NCI-H526 (cell line): Measurements from ENCODE around the gene CUEDC1.

Experiments used
- DNase-seq, 2 experiments: peaks; one replicate each; lab custom pipeline; 2025; lab: John Stamatoyannopoulos, UW

CUEDC1 gene

DNA sequence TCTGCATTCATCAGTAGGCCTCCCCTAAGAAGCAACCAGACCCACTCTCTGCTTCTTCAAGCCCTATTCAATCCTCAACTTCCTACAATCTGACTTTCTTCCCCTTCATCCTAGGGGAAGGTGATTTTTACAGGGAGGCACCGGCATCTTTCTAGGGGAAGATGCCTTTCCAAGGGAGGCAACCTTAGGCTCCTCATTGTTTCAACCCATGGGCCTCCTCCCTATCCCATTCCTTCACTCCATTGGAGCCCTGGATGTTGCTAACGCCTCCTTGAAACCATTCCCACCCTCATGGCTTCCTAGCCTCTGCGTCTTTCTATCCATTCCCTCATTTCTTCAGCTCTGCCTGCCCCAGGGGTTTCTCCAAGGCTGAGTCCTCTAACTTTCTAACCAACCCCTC, 2.7 kb upstream of the CUEDC1 start:
- no peak for DNase-seq

DNA sequence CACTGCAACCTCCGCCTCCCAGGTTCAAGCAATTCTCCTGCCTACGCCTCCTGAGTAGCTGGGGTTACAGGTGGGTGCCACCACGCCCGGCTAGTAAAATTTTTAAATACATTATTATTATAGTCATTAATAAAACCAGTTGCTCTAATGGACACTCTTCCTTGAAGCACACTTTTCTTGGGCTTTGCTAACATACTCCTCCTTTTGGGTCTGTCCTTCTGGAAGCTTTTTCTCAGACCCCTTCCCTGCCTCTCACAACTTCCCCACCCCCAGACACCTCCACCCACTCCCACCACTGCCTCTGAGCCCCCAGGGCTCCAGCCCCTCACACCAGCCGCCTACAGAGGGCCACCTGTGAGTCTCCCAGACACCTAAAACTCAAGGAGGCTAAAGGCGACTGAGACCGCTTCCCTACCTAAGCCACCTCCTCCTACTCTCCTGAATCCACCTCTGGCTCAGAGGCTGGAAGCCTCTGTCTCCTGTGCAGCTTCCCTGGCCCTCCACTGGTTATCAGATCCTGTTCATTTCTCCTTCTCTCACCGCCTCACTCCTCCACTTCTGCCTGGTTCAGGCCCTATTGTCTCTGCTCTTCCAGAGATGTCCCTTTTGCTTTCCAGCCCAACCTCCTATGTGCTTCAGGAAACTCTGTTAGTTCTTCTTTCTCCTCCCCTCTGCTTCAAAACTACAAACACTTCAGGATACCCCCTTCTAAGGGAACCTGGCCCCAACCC, 2.1 kb upstream of the CUEDC1 start:
- no peak for DNase-seq

DNA sequence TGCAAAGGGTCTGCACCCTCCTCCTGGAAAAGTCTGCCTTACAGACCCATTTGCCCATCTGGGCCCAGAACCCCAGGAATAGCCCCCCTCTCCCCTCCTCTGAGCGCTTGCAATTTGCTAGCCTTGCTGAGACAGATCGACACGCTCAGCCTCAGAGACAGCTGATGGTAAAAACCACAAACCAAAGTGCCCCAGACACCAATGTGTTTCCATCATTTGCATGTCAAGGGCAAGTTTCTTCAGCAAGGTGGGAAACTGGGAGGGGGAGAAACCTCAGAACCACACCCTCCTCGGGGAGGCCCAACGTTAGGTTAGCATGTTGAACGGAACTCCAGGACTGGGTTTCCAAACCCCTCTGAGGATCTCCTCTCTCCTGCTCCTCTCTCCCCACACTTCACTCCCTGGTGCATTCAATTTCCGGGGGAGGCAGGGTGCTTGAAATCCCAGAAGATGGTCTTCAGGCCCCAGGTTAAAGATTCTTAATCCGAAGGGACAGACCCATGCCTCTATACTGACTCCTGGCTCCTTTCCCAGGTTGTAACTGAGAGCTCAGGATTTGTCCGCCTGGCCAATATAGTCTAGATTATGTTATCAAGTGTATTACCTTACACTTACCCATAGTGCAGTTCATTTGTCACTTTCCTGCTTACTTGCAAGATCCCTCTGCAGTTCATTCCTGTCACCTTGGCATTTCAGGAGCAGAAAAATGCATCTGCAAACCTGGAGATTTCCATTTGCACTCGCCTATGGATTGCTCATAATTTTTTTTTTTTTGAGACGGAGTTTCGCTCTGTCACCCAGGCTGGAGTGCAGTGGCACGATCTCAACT, 1.3 kb upstream of the CUEDC1 start:
- peak; percentile 72 to 86 for DNase-seq

DNA sequence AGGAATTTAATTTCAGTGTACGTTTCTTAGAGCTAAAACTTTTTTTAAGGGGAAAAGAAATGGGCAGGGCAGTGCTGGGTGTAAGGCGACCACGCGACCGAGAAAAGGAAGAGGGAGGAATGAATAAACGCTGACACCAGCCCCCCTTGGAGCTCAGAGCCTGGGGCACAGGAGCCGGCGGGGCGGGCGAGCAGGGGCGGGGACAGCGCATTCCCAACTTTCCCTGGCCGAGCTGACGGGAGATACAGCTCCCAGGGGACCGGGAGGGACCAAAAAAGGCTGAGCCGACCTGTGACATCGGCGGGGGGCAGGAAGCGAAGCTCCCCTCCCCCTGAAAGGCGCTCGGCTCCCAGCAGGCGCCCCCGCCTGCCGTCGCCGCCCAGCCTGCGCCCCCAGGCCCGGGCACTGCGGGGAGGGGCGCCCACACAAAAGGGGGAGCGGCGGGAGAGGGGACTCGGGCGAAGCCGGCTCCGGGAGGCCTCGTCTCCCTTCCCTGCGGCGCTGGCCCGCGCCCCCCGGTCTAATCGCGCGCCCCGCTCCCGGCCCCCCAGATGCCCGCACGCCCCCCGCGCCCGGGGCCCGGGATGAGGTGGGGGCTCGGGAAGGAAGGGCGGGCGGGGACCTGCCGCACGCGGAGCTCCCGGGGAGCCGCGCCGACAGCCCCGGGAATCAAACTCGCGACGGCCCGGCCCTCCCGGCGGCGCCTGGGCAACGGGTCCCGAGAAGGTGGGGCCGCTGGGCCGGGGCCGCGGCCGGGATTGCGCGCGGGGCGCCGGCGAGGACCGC, 622 bp downstream of the CUEDC1 start:
- peak; percentile 54 to 92 for DNase-seq

DNA sequence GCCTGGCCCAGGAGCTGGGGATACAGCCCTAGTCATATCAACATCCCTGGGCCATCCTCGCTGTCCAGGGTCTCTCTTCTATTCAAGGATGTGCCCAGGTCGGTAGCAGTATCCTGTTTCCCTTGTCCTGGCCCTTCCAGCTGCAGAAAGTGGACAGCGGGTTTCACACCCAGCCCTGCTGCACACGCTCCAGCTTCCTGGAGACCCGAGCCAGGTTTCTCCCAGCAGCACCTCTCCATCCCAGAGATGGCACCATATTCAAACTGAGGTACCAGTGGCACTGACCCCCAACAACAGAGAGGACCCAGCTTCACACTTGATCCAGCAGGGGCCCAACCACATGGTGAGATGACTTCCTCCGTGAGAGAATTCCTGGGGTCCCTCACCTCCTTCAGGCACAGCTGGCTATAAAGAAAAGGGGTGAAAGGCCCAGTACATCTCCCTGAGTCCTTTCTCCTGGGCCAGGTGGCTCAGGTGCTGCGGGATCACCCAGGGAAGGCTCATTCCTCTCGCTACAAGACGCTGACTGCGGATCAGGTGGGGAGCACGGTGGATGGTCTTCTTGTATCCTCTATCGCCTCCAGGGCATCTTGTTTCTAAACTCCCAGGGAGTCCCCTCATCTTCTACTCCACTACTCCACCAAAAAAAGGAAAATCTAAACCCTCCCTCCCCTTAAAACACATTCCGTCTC, 1.4 kb downstream of the CUEDC1 start:
- peak in 1 of 2 experiments; percentile 50 for DNase-seq

DNA sequence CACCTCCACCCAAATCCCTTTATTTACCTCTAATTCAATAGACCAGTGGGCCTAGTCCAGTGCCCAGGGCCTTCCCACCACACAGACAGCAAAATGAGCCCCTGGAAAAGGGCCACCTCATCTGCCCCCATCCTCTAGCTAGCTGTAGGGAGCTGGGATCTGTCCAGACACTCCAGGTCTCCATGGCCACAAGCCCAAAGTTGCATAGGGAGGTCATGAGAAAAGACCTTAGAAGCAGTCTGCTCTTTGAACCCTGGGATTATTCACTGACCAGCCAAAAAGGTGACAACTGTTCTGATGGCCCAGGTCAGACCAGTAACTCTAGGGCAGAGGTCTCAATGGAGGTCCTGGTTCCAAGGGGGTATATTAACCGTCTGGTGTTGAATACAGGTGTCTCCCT, 2.0 kb downstream of the CUEDC1 start:
- no peak for DNase-seq

DNA sequence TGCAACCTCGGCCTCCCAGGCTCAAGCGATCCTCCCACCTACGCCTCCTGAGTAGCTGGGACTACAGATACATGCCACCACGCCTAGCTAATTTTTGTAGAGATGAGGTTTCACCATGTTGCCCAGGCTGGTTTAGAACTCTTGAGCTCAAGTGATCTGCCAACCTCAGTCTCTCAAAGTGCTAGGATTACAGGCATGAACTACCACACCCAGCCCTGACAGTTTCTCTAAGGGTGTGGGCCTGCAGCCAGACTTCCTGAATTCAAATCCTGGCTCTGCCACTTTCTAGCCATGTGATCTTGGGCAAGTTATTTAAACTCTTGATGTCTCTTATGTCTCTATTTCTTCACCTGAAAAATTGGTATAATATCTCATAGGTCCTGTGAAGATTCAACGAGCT, 5.6 kb downstream of the CUEDC1 start:
- DNase-seq, result no peak

DNA sequence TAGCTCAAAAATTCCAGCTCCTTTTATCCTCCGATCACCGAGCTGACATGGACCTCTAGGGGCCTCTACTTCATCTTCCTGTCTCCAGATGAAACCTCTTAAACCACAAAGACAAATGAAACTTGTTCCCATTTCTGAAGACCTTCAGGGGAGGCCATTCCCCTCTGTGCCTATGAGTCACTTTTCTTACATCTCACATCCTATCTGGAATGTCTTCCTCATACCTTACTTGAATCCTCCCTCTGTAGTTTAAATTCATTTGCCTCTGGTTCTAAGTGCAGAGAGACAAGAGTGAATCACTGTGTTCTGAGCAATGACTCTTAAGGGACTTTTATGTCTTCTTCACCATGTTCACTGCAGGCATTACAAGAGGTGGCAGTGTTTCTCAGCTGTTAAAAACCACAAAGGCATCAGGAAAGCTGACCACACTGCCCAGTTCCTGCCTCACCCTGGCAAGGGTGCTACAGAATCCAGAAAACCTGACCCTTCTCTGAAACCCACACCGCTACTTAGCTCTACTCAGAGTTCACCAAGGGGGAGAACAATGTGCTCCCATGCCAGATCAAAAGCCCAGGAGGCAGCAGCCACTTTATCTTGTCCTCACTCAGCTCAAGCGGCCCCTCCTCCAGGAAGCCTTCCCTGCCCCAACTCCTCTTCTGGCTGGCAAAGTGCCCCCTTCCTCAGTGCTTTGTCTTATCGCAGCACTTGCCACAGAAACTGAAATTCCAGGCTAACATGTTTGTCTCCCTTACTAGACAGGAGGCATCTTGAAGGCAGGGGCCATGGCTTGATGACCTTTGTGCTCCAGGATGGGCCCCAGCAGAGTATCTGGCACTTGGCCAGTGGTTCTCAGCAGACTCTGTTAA, 6.4 kb downstream of the CUEDC1 start:
- DNase-seq, result no peak

DNA sequence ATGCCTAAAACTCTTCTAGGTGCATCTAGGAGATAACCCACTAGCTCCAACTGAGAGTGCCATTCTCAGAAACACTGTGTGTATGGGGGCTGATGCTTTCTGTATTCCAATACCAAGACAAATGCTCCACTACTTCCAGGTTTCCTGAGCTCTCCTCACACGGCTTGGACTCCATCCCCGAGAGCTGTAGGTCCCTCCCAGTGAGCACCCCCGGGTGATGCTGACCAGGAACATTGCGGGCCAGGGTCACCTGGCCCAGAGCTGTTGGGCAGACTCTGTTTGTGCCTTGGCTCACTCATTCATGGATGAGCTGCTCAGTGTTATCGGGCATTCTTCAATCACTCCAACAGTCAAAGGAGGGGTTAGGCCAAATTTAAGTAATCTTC, 7.0 kb downstream of the CUEDC1 start:
- no peak for DNase-seq

DNA sequence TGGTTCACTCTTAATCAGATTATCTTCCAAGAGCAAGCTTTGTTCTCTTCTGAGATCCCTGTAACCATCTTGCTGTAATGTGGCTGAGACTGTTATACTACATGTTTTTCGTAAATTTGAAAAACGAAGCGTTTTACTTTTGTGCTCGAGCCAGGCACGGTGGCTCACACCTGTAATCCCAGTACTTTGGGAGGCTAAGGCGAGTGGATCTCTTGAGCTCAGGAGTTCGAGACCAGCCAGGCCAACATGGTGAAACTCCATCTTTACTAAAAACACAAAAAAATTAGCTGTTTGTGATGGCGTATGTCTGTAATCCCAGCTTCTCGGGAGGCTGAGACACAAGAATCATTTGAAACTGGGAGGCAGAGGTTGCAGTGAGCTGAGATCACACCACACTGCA, 7.8 kb downstream of the CUEDC1 start:
- DNase-seq, result no peak

DNA sequence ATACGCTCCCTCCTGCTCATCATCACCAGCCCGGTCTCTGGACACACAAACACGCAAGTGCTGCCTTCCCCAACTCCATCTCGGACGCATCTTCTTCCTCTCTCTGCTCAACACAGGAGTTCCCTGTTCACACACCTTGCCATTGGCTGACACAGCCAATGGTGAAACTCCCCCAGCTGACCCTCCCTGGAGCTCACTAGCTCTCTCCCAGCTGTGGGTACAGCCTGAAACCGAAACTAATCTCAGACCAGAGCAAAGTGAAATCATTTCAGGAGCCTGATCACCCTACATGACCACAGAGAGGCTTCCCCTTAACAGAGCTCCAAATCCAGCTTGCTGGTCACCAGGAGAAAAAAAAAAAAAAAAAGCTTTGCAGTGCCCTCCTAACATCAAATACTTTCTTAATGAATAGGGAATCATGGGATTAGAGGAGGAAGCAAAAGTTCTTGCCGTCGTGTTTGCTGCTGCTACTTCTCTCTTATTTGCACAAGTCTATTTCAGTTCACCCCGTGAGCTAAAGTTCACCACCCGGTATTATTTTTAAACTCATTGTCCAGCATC, 8.3 kb downstream of the CUEDC1 start:
- DNase-seq, result peak; percentile 59 to 74

DNA sequence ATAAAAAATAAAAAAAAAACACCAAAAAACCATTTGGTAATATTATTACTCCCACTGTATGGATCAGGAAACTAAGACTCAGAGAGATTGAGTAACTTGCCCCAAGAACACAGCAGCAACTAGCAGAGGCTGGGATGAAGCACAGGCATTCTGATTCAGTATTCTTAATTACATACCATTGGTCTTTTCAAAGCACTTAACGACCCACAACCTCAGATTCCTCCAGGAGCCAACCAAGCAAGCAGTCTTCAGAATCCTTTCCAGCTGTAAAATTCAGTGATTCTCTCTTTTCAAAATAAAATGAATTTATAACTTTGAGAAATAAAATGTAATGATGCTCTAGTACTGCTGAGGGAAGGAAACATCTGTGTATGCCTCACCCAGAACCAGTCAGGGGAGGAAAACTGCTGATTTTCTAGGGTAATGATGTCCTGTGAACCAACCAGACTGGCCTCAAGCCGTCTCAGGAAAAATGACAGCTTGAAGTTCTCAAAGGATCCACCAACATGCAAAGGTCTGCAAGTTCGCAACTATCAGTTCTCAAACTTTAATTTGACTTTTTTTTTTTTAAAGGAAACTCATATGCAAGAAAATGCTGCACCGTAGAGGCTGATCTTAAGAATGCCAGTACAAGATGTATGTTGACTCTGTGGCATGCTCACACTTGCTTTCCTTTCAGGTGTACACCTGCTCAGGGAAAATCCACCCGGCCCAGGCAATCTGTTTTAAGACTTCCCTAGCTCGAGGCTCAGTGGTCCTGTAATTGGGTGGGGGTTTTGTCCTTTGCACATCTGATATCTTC, 9.0 kb downstream of the CUEDC1 start:
- DNase-seq, result no peak

DNA sequence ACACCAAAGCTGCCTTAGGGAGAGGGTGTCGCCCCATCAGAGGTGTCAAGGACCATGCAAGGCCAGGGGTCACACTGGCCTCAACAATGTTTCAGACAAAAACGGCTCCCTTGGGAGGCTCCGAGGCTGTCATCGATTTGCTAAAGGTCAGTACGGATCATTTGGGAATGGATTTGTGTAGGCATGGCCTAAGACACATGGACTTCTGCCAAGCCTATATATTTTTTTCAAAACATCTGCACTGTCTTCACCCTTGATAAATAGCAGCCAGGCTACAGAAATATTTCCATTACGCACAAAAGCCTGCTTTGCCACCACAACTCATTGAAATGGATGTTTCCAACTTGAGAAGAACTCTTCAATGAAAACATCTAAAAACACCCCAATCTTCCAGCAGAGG, 10.3 kb downstream of the CUEDC1 start:
- DNase-seq, result no peak

DNA sequence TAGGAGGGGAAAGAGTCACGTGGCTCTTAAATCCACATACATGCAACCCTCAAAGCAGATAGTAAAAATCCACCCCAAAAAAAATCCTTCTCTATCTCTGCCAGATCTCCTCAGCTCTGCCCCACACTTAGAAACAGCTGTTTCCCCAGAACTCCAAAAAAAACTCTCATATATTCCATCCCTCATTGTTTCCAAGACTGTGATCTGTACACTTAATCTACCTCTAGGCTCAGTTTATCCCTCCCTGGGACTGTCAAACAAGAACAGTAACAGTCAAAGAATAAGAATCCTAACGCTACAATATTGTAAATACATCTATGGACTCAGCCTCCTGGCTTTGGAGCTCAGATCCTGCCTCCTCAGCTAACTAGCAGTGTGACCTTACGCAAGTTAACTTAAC, 11.6 kb downstream of the CUEDC1 start:
- DNase-seq, result no peak

DNA sequence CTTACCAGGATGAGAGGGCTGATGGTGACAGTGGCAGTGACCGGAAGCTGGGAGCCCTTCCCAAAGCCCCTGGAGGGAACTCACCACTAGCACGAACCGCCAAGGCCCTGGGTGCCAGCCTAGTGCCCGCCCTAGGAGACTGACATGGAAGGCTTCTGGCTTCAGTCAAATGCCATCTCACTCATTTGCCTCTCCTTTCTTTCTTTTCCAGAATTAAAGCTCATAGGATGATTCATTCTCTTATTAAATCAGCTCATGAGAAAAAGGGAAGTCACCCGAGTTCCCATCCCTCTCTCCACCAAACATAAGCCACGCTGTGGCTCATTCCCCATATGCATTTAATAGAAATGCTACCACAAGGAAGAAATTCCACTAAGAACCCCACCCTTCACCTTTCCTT, 12.1 kb downstream of the CUEDC1 start:
- no peak for DNase-seq

DNA sequence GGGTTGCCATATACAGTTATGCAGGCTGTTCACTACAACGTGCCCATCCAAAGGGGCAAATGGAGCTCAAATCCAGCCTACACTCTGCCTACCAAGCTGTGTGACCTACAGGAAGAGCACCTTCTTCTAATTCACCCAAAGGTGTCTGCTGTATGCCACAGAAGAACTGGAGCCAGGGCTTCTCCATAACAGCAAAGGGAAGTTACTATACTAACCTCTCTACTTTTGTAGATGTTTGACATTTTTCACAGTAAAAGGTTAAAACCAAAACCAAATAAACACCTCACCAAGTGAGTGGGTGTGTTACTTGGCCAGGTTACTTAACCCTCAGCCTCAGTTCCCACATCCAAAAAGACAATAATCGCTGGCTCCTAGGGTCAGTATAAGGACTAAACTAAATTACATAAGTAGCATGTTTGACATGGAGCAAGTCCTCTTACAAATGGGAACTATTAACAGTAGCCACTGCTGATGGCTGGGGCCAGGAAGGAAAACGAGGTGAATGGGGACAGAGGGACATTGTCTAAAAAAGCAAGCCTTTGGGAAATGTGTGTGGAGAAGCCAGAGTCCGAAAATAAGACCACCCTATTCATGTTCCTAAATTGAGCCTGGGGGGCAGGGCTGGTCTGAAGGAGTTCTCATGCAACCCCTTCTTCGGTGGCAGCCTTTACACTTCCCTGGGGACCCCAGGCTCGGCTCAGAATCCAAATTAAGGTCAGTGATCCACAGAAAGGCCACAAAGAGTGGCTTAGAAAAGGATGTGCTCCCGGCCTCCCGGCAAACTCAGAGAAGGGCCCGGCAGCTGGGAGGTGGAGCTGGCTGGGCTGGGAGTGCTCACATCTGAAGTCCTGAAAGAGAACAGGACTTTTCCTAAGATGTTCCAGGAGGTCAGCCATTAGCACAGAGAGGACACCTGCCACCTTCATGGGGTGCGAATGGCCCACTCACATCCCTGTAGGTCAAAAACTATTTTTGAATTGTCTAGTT, 13.5 kb downstream of the CUEDC1 start:
- peak; percentile 76 to 79 for DNase-seq

DNA sequence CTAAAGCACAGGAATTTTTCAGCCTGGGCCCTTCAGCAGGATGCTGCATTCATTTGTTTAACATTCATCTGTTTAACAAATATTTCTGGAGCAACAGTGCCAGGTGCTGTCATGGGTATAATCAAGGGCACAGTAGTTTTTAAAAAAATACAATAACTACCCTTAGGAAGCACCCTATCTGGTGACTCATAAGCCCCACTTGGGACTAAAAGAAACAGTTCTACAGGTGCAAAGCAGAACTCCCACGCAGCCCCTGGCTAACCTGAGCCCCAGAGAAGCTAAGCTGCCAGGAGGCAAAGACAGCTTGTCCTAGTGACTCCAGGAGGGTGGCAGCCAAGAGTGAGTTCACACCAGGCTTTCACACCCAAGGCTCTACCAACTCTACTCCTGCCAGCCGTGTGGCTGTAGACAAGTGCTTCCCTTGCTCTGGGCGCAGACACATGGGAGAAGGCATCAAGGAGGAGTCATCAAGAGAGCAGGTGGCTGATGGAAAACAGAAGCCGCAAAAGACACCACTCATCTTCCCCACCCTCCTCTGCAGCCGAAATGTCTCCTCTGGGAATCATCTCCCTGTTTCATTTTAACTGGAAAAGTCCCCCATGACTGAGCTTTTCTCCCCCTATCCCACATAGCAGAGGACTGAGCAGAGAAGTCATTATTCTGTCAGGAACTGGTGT, 14.4 kb downstream of the CUEDC1 start:
- DNase-seq, result peak; percentile 98

DNA sequence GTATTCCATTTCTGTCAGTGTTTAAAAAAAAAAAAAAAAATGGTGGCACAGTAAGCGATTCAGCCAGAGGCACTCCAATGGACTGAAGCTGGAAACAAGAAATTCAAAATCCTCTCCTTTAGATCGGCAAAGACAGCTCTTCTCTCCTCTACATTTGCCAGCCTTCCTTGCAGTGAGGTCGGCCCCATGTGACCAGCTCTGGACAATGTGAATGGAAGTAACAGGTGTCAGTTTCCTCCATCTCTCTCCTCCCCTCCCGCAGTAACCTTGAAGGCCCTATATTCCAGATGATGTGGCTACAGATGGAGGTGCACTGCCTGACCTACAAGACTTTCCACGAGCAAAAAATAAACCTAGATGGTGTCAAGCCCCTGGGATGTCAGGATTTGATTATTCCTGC, 15.0 kb downstream of the CUEDC1 start:
- DNase-seq, result peak; percentile 97 to 98
